Astrocyte (in vitro differentiated cells and primary cell): Measurements from ENCODE around the gene MAP1LC3A. TPM values are rescaled to one million over a fixed set of nuclear protein-coding genes. Genes with fewer than 3 reads are reported as not detected.
"Not testable (repeated sequence)": the region's sequence is repeated elsewhere in the genome, so short reads cannot be mapped to it uniquely, and the experiment has no call there.

Experiments
- DNase-seq: peaks from one replicate; pipeline ENCODE4 v3.0.0-alpha.2; 2010; ENCODE audit warnings: low read depth
- FAIRE-seq: peaks from 2 replicates; lab custom pipeline; 2011; peaks lifted over from hg19 to GRCh38; lab: Jason Lieb, UNC
- H2AFZ ChIP-seq: 2 replicates; pipeline ENCODE4 v1.6.0; 2012; ENCODE audit warnings: low read depth, low read length, inconsistent platforms
- H3K27ac ChIP-seq: 2 replicates; pipeline ENCODE4 v1.5.1; 2011; ENCODE audit warnings: low read depth, low read length, inconsistent platforms
- H3K27me3 ChIP-seq: 2 replicates; pipeline ENCODE4 v1.6.0; 2011; ENCODE audit warnings: low read length, inconsistent platforms; ENCODE audit not compliant: insufficient read depth
- H3K36me3 ChIP-seq: 2 replicates; pipeline ENCODE4 v1.5.1; 2011; ENCODE audit warnings: low read length, inconsistent platforms; ENCODE audit not compliant: insufficient read depth
- H3K4me1 ChIP-seq: 2 replicates; pipeline ENCODE4 v1.5.1; 2011; ENCODE audit warnings: low read length, inconsistent platforms; ENCODE audit not compliant: insufficient read depth
- H3K4me2 ChIP-seq: 2 replicates; pipeline ENCODE4 v1.6.0; 2012; ENCODE audit warnings: low read length, inconsistent platforms
- H3K4me3 ChIP-seq: 2 replicates; pipeline ENCODE4 v1.5.1; 2011; ENCODE audit warnings: low read depth, mild to moderate bottlenecking, low read length, inconsistent platforms; ENCODE audit not compliant: insufficient read depth
- H3K79me2 ChIP-seq: 2 replicates; pipeline ENCODE4 v1.6.0; 2012; ENCODE audit warnings: mild to moderate bottlenecking, low read length, inconsistent platforms; ENCODE audit not compliant: insufficient read depth
- H3K9ac ChIP-seq: 2 replicates; pipeline ENCODE4 v1.6.0; 2012; ENCODE audit warnings: mild to moderate bottlenecking, low read length, inconsistent platforms
- H3K9me3 ChIP-seq: 2 replicates; pipeline ENCODE4 v1.5.1; 2012; ENCODE audit warnings: low read depth, mild to moderate bottlenecking, low read length, inconsistent platforms; ENCODE audit not compliant: insufficient read depth
- H4K20me1 ChIP-seq: 2 replicates; pipeline ENCODE4 v1.6.0; 2012; ENCODE audit warnings: low read length, inconsistent platforms; ENCODE audit not compliant: insufficient read depth
- H3K27ac Mint-ChIP-seq: one replicate; pipeline ENCODE4 v1.8.0; 2021; ENCODE audit warnings: mild to moderate bottlenecking, mixed read lengths; ENCODE audit not compliant: unreplicated experiment
- H3K27me3 Mint-ChIP-seq: one replicate; pipeline ENCODE4 v1.8.0; 2021; ENCODE audit warnings: low read depth, mixed read lengths; ENCODE audit not compliant: unreplicated experiment
- H3K36me3 Mint-ChIP-seq: one replicate; pipeline ENCODE4 v1.8.0; 2021; ENCODE audit warnings: low read depth, mixed read lengths; ENCODE audit not compliant: unreplicated experiment
- H3K4me1 Mint-ChIP-seq: one replicate; pipeline ENCODE4 v1.8.0; 2021; ENCODE audit warnings: low read depth, mixed read lengths; ENCODE audit not compliant: unreplicated experiment
- H3K4me3 Mint-ChIP-seq: one replicate; pipeline ENCODE4 v1.8.0; 2021; ENCODE audit warnings: mild to moderate bottlenecking, moderate library complexity, mixed read lengths; ENCODE audit not compliant: unreplicated experiment
- H3K9me3 Mint-ChIP-seq: one replicate; pipeline ENCODE4 v1.8.0; 2021; ENCODE audit warnings: mild to moderate bottlenecking, mixed read lengths; ENCODE audit not compliant: unreplicated experiment
- CTCF ChIP-seq: IDR thresholded peaks from 2 replicates; pipeline ENCODE4 v1.5.1; 2011; ENCODE audit warnings: low read depth, mild to moderate bottlenecking, inconsistent platforms, low read length, moderate library complexity; ENCODE audit not compliant: insufficient read depth
- EZH2 ChIP-seq: IDR thresholded peaks from 2 replicates; pipeline ENCODE4 v1.6.1; 2012; ENCODE audit warnings: mild to moderate bottlenecking, low read length, inconsistent platforms; ENCODE audit not compliant: insufficient read depth
- total RNA-seq: library from RNA; stranded (reverse); gene quantifications from 2 replicates; pipeline ENCODE4 v1.2.1, GENCODE V29; 2021

MAP1LC3A gene
- total RNA-seq, 1 donor from 2014 or later, result 48.9 TPM

GRCh38 chr20:34511891-34512265 lies 46.6 kb upstream of the MAP1LC3A start:
- peaks cover 4% of the 10 kb centered on the region for H3K79me2 ChIP-seq
- no peak overlapping the region for H3K27ac Mint-ChIP-seq
- peaks cover 10% of the 10 kb centered on the region for H3K4me1 Mint-ChIP-seq
- FAIRE-seq (no peak), DNase-seq (no peak)
- H3K4me1 ChIP-seq, result peaks cover 14% of the 10 kb centered on the region
- no peaks in the 10 kb centered on the region for H3K9me3 ChIP-seq
- peaks cover 15% of the 10 kb centered on the region for H3K36me3 Mint-ChIP-seq
- no peak overlapping the region for H3K4me3 Mint-ChIP-seq
- peaks cover 13% of the 10 kb centered on the region for H4K20me1 ChIP-seq
- H3K27me3 ChIP-seq, result no peaks in the 10 kb centered on the region
- H3K9ac ChIP-seq, result no peak overlapping the region
- no peak overlapping the region for H2AFZ ChIP-seq
- H3K4me2 ChIP-seq, result no peak overlapping the region
- H3K36me3 ChIP-seq, result peaks cover 21% of the 10 kb centered on the region
- H3K27me3 Mint-ChIP-seq, result no peaks in the 10 kb centered on the region
- no peak overlapping the region for H3K27ac ChIP-seq
- no peak overlapping the region for H3K4me3 ChIP-seq
- H3K9me3 Mint-ChIP-seq, result no peaks in the 10 kb centered on the region
- TF ChIP-seq CTCF (no peak), EZH2 (no peak)

- peaks cover 15% of the 10 kb centered on the region for H3K36me3 Mint-ChIP-seq
- H3K9ac ChIP-seq, result no peak overlapping the region
- no peaks in the 10 kb centered on the region for H3K9me3 Mint-ChIP-seq
- H3K4me1 ChIP-seq, result peaks cover 18% of the 10 kb centered on the region
- no peaks in the 10 kb centered on the region for H3K9me3 ChIP-seq
- H3K79me2 ChIP-seq, result peaks cover 10% of the 10 kb centered on the region
- no peak overlapping the region for H3K27ac Mint-ChIP-seq
- H3K27me3 ChIP-seq, result no peaks in the 10 kb centered on the region
- FAIRE-seq (no peak), DNase-seq (peak; percentile 22)
- H3K4me3 ChIP-seq, result no peak overlapping the region
- peaks cover 21% of the 10 kb centered on the region for H3K36me3 ChIP-seq
- H3K4me2 ChIP-seq, result no peak overlapping the region
- H3K4me3 Mint-ChIP-seq, result no peak overlapping the region
- TF ChIP-seq EZH2 (no peak), CTCF (no peak)
- H3K4me1 Mint-ChIP-seq, result peaks cover 10% of the 10 kb centered on the region
- no peak overlapping the region for H3K27ac ChIP-seq
- H2AFZ ChIP-seq, result no peak overlapping the region
- peaks cover 10% of the 10 kb centered on the region for H4K20me1 ChIP-seq
- H3K27me3 Mint-ChIP-seq, result no peaks in the 10 kb centered on the region
Observed at GRCh38 chr20:34512266-34512954, 46.1 kb upstream of the MAP1LC3A start.

- no peak for FAIRE-seq
- peaks cover 10% of the 10 kb centered on the region for H3K4me1 Mint-ChIP-seq
- Histone ChIP-seq H3K4me3 (no peak overlapping the region), H3K79me2 (peaks cover 16% of the 10 kb centered on the region), H3K4me2 (no peak overlapping the region), H3K9me3 (no peaks in the 10 kb centered on the region), H3K36me3 (peaks cover 16% of the 10 kb centered on the region), H2AFZ (no peak overlapping the region), H3K27me3 (no peaks in the 10 kb centered on the region), H4K20me1 (peaks cover 14% of the 10 kb centered on the region), H3K4me1 (peaks cover 19% of the 10 kb centered on the region), H3K9ac (no peak overlapping the region), H3K27ac (no peak overlapping the region)
- no peaks in the 10 kb centered on the region for H3K9me3 Mint-ChIP-seq
- H3K27me3 Mint-ChIP-seq, result no peaks in the 10 kb centered on the region
- no peak overlapping the region for H3K27ac Mint-ChIP-seq
- no peak overlapping the region for H3K4me3 Mint-ChIP-seq
- no peak for TF ChIP-seq EZH2
- TF ChIP-seq CTCF, result no peak
- no peak for DNase-seq
- peaks cover 13% of the 10 kb centered on the region for H3K36me3 Mint-ChIP-seq
Observed at GRCh38 chr20:34512955-34513419, 45.5 kb upstream of the MAP1LC3A start.

GRCh38 chr20:34514034-34514433 lies 44.5 kb upstream of the MAP1LC3A start:
- H3K27ac Mint-ChIP-seq, H3K9me3 ChIP-seq, DNase-seq, H3K4me2 ChIP-seq, H3K27ac ChIP-seq, H3K9ac ChIP-seq, H2AFZ ChIP-seq, H3K36me3 ChIP-seq, FAIRE-seq, H3K4me3 ChIP-seq, H3K27me3 ChIP-seq, H3K4me3 Mint-ChIP-seq, H3K27me3 Mint-ChIP-seq, H3K9me3 Mint-ChIP-seq: not testable (repeated sequence)
- H3K79me2 ChIP-seq, result peaks cover 26% of the 10 kb centered on the region
- H3K36me3 Mint-ChIP-seq, result peaks cover 14% of the 10 kb centered on the region
- H3K4me1 ChIP-seq, result peaks cover 19% of the 10 kb centered on the region
- H3K4me1 Mint-ChIP-seq, result peaks cover 10% of the 10 kb centered on the region
- H4K20me1 ChIP-seq, result peaks cover 24% of the 10 kb centered on the region
